ENCODE results near the gene SCP2D1. TPM values are rescaled to one million over a fixed set of nuclear protein-coding genes. Genes with fewer than 3 reads are reported as not detected.

Gene SCP2D1
- total and polyA plus RNA-seq, 2 donors (not counting 3 experiments of a cell fraction or from before 2014, with no cell fraction given) = not detected

DNA sequence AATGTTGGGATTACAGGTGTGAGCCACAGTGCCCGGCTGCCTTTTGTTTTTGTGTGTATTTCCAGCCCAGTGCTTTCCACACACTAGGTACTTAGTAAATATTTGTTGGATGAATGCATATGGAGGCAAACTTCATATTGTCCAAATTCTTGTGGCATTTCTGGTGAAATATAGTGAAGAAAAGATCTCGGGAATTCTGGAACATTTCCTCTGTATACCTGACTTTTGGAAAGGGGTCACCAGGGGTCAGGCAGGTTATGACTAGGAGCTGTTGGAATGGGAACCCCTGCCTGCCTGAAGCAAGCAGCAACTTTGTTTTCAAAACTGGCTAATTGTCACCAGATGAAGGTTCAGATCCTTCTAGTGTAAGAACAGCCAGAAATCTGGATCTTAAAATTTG, 12.1 kb upstream of the SCP2D1 start:
- no peaks in the 10 kb centered on the region for H3K9me1 ChIP-seq (replicated peaks; ENCODE audit: control insufficient read depth, extremely low read depth, insufficient read depth, low read length)
- H3K27me3 ChIP-seq (ENCODE audit: control insufficient read depth in 2 of 2, insufficient read depth in 2 of 2, low read length in 2 of 2) = no peaks in the 10 kb centered on the region
- TF ChIP-seq FOS (IDR thresholded peaks at IDR 0.05; ENCODE audit: borderline replicate concordance, insufficient read depth, low read length) (no peak), EZH2 (IDR thresholded peaks at IDR 0.05; ENCODE audit: borderline replicate concordance, low read depth, low read length, severe bottlenecking) (no peak), MYC (IDR thresholded peaks at IDR 0.05; ENCODE audit: low read depth, low read length) (no peak)
- FAIRE-seq (no peak), DNase-seq (ENCODE audit: low read depth, low spot score) (no peak)
- H3K4me2 ChIP-seq (ENCODE audit: insufficient read depth, low read length) = no peak overlapping the region
- no peak overlapping the region for H3K9ac ChIP-seq (replicated peaks; ENCODE audit: extremely low read depth, insufficient read depth, low read length)
- H3K36me3 ChIP-seq (ENCODE audit: control insufficient read depth in 2 of 2, extremely low read depth in 1 of 2, insufficient read depth in 2 of 2, low read length in 2 of 2) = no peaks in the 10 kb centered on the region
- no peak overlapping the region for H3K4me3 ChIP-seq (replicated peaks in 1 of 3; ENCODE audit: insufficient read depth in 1 of 3, low read depth in 1 of 3, low read length in 3 of 3)
- no peak overlapping the region for H2AFZ ChIP-seq (ENCODE audit: low read depth, low read length)
- H3K27ac ChIP-seq (ENCODE audit: insufficient read depth, low read depth, low read length) = no peak overlapping the region
- no TSS peak for BruUV-seq (replicated peaks)
- no peaks in the 10 kb centered on the region for H3K9me3 ChIP-seq (replicated peaks; ENCODE audit: control insufficient read depth, insufficient read depth, low read length)
- no peaks in the 10 kb centered on the region for H3K79me2 ChIP-seq (ENCODE audit: control insufficient read depth, insufficient read depth, low read length)
- no peaks in the 10 kb centered on the region for H3K4me1 ChIP-seq (ENCODE audit: control insufficient read depth, extremely low read depth, insufficient read depth, low read length)
- no peaks in the 10 kb centered on the region for H4K20me1 ChIP-seq (replicated peaks; ENCODE audit: control insufficient read depth, extremely low read depth, insufficient read depth, low read length)
- POLR2A ChIA-PET = no interaction called here
- intact Hi-C loops (cut with micrococcal nuclease) (no loop called here), dilution Hi-C loops (cut with MboI; ENCODE audit: extremely low pct_ligation_motif_present, low sequenced_read_pairs) (no loop called here)
- CTCF ChIA-PET = interaction anchor here (0.6 kb wide), 1 partner anchor 82 kb away, joined by 3 read pairs; no protein-coding TSS in a partner anchor

DNA sequence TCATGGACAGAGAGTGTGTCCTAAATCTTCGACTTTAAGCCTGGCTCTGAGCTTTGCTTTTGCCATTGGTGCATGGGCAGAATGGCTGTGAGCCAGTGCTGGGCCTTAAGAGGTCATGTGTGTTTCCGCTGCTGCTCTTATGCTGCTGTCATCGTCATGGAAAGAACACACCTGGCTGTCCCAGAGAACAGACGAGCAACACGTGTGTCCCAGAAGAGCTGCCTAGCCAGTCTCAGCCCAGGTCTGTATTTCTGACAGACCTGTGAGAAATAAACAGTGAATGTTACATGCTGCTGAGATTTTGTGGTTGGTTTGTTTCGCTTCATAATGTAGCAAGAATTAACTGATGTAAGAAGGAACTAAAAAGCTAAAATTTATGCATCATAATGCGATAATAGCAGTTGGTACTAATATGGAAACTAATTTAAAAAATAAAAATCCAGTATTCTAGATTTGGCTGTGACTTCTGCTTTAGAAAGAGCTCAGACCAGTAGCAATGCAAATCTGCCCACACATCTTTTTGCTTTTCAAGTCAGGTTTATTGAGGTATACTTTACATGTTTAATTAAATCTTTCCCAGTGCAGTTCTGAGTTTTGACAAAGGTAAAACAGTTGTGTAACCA, 11.5 kb upstream of the SCP2D1 start:
- FAIRE-seq = no peak
- H3K4me3 ChIP-seq (replicated peaks in 1 of 3; ENCODE audit: insufficient read depth in 1 of 3, low read depth in 1 of 3, low read length in 3 of 3) = no peak overlapping the region
- H3K79me2 ChIP-seq (ENCODE audit: control insufficient read depth, insufficient read depth, low read length) = no peaks in the 10 kb centered on the region
- no peak overlapping the region for H2AFZ ChIP-seq (ENCODE audit: low read depth, low read length)
- H4K20me1 ChIP-seq (replicated peaks; ENCODE audit: control insufficient read depth, extremely low read depth, insufficient read depth, low read length) = no peaks in the 10 kb centered on the region
- intact Hi-C loops (cut with micrococcal nuclease) (no loop called here), dilution Hi-C loops (cut with MboI; ENCODE audit: extremely low pct_ligation_motif_present, low sequenced_read_pairs) (no loop called here)
- no peaks in the 10 kb centered on the region for H3K9me3 ChIP-seq (replicated peaks; ENCODE audit: control insufficient read depth, insufficient read depth, low read length)
- H3K4me1 ChIP-seq (ENCODE audit: control insufficient read depth, extremely low read depth, insufficient read depth, low read length) = no peaks in the 10 kb centered on the region
- ChIA-PET CTCF (no interaction called here), POLR2A (no interaction called here)
- no peak overlapping the region for H3K9ac ChIP-seq (replicated peaks; ENCODE audit: extremely low read depth, insufficient read depth, low read length)
- H3K27ac ChIP-seq (ENCODE audit: insufficient read depth, low read depth, low read length) = no peak overlapping the region
- DNase-seq (ENCODE audit: low read depth, low spot score) = no peak
- no peak overlapping the region for H3K4me2 ChIP-seq (ENCODE audit: insufficient read depth, low read length)
- no peak for TF ChIP-seq JUN (IDR thresholded peaks at IDR 0.05; ENCODE audit: borderline replicate concordance, insufficient read depth, insufficient read length, low read depth)
- no peak for TF ChIP-seq FOS (IDR thresholded peaks at IDR 0.05; ENCODE audit: borderline replicate concordance, insufficient read depth, low read length)
- TF ChIP-seq, protein P1, sequence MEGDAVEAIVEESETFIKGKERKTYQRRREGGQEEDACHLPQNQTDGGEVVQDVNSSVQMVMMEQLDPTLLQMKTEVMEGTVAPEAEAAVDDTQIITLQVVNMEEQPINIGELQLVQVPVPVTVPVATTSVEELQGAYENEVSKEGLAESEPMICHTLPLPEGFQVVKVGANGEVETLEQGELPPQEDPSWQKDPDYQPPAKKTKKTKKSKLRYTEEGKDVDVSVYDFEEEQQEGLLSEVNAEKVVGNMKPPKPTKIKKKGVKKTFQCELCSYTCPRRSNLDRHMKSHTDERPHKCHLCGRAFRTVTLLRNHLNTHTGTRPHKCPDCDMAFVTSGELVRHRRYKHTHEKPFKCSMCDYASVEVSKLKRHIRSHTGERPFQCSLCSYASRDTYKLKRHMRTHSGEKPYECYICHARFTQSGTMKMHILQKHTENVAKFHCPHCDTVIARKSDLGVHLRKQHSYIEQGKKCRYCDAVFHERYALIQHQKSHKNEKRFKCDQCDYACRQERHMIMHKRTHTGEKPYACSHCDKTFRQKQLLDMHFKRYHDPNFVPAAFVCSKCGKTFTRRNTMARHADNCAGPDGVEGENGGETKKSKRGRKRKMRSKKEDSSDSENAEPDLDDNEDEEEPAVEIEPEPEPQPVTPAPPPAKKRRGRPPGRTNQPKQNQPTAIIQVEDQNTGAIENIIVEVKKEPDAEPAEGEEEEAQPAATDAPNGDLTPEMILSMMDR (IDR thresholded peaks at IDR 0.05; ENCODE audit: extremely low read depth in 1 of 2, insufficient read depth in 1 of 2, low read depth in 1 of 2, low read length in 2 of 2) = no peak
- no peak for TF ChIP-seq MYC (IDR thresholded peaks at IDR 0.05; ENCODE audit: low read depth, low read length)
- no peaks in the 10 kb centered on the region for H3K27me3 ChIP-seq (ENCODE audit: control insufficient read depth in 2 of 2, insufficient read depth in 2 of 2, low read length in 2 of 2)
- H3K36me3 ChIP-seq (ENCODE audit: control insufficient read depth in 2 of 2, extremely low read depth in 1 of 2, insufficient read depth in 2 of 2, low read length in 2 of 2) = no peaks in the 10 kb centered on the region
- BruUV-seq (replicated peaks) = no TSS peak
- no peaks in the 10 kb centered on the region for H3K9me1 ChIP-seq (replicated peaks; ENCODE audit: control insufficient read depth, extremely low read depth, insufficient read depth, low read length)
